T follicular helper cell (primary cell): ENCODE measurements around the gene ARHGAP23.
"Not testable (repeated sequence)": the region's sequence is repeated elsewhere in the genome, so short reads cannot be mapped to it uniquely, and the experiment has no call there.

ENCODE experiments used
- DNase-seq: peaks from one replicate; pipeline ENCODE4 v3.0.0-alpha.2; 2020; ENCODE audit warnings: low read depth

The ARHGAP23 gene

GRCh38 chr17:38528141-38528540, 99.9 kb downstream of the ARHGAP23 start:
- DNase-seq, result not testable (repeated sequence)

DNA sequence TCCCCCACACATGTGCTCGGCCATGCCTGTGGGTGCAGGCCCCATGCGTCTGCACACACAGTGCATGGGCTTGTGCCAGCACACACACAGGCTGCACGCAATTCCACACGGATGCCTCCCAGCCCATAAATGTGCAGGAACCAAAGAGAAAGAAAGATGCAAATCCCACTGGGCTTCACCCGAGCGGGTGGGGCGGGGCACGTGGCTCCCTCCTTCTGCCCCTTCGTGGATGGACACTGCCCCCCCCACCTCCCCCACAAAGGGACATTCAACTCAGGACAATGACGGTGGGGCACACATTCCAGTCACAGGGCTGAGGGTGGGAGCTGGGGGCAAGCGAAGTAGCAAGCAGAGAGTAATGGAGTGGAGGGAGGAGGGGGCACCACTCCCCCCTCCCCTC, 102.6 kb downstream of the ARHGAP23 start:
- DNase-seq, result not testable (repeated sequence)

- DNase-seq, result not testable (repeated sequence)
Measured at GRCh38 chr17:38531761-38532160, 103.5 kb downstream of the ARHGAP23 start.

- no peak for DNase-seq
Measured at GRCh38 chr17:38532451-38532850, 104.2 kb downstream of the ARHGAP23 start.

- DNase-seq, result no peak
Measured at GRCh38 chr17:38533241-38533640, 105.0 kb downstream of the ARHGAP23 start.

- no peak for DNase-seq
Measured at GRCh38 chr17:38533866-38534497, 105.7 kb downstream of the ARHGAP23 start.

DNA sequence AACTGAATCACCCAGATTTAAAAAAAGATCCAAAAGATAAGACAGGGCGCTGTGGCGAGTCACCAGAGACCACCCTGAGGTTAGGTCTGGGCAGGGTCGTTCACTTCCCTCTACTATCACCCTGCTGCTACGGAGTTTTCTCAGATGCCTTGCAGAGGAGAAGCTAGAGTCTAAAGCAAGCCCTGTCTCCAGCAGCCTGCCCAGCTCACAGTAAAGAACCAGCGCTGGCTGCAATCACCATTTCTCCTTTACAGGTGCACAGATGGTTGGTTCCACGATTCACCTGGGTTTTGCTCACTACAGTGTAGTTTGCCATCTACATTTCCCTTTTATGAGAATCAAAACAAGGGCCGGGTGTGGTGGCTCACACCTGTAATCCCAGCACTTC, 106.2 kb downstream of the ARHGAP23 start:
- no peak for DNase-seq

- DNase-seq, result no peak
Measured at GRCh38 chr17:38535886-38536285, 107.6 kb downstream of the ARHGAP23 start.

- no peak for DNase-seq
Measured at GRCh38 chr17:38536661-38537060, 108.4 kb downstream of the ARHGAP23 start.

GRCh38 chr17:38538906-38539305, 110.6 kb downstream of the ARHGAP23 start:
- DNase-seq, result no peak

DNA sequence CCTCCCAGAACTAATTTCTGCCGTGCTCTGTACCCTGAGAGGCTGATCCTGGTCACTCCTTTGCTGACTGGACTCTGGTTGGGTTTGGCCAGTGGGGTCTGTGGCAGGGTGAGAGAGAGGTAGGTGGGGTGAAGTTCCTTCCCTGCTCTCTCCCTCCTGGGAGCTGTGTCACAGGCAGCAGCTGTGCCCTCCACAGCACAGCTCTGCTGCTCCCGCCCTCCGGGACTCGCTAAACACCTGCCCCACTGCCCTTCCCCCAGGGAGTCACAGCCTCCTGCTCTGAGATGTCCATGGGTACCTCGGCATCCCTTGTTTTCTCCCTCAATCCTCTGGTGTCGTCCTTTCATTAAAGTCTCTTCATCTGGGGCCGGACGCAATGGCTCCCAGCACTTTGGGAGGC, 111.1 kb downstream of the ARHGAP23 start:
- no peak for DNase-seq

GRCh38 chr17:38540514-38541045, 112.3 kb downstream of the ARHGAP23 start:
- no peak for DNase-seq

DNA sequence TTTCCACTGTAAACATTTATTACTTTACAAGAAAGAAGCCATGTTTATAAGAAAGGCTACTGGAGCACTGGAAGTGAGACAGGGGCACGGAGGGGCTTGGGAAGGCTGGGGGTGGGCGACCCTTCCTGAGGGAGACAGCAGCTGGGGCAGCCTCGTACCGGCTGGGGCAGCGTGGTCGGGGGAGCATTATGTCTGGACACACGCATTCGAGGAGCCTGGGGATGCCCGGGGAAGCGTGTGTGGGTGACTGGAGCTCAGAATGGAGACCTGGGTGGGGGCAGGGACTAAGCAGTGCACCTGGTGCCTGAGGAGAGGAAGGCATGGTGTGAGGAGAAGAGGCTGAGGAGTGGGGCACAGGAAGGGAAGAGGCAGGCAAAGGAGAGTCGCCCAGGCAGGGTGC, 113.0 kb downstream of the ARHGAP23 start:
- no peak for DNase-seq

GRCh38 chr17:38542286-38542685, 114.0 kb downstream of the ARHGAP23 start:
- DNase-seq, result no peak

DNA sequence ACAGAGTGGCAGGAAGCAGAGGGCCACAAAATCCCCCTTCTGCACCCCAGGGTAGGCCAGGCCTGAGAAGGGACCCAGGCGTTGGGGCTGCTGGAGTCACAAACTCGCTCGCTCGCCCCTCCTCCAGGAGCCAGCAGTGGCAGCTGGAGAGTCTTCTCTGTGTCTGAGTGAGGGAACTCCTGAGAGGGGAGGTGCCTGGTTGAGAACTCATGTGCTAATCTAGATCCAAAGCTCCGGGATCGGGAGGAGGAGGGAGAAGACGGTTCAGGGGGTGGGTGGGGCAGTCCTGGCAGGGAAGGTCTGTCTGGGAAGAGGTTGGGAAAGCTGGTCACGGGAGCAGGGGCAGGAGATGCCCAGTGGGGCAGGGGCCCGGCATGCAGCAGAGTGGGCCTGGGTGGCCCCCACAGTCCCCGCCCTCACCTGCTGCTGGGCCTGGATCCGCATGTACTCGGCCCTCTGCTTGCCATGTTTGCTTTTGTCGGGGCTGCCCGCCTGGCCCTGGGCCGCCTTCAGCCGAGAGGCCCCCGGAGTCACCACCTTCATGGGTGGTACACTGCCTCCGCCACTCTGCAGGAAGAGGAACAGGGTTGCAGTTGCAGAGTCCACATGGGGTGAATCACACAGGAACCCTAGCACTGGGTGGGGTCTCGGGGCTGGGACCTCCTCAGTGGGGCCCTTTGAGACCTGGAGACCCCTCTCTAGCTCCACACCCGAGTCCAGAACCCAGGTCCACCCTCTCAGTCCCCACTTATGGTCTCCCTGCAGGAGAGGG, 115.3 kb downstream of the ARHGAP23 start:
- no peak for DNase-seq

DNA sequence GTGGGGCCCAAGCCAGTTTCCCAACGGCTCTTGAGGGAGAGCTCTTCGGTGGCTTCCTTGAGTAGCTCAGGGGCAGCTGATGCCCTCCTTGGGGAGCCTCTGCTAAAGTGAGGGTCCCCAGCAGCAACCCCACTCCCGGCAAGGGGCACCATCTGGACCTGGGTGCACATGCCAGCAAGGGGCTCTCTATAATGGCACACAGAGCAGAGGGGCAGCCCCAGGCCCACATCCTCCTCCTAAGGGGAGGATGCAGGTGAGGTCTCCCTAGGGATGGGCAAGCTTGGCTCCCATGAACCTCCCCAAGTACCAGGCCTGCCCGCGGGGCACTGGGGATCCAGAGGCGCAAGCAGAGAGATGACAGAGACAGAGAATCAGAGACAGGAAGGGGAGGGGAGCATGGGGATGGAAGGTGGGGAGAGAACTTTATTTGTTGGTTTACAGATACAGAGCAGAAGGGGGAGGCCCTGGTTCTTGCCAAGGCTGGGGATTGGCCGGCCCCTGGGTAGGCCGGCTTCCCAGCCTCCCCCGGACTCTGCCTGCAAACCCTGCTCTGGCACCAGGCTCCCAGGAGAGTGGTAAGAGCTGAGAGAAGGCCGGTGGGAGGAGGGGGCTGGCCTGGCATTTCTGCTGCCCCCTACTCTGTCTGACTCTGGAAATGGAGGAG, 116.0 kb downstream of the ARHGAP23 start:
- no peak for DNase-seq

- no peak for DNase-seq
Measured at GRCh38 chr17:38544839-38545209, 116.6 kb downstream of the ARHGAP23 start.

- no peak for DNase-seq
Measured at GRCh38 chr17:38545531-38546225, 117.4 kb downstream of the ARHGAP23 start.

DNA sequence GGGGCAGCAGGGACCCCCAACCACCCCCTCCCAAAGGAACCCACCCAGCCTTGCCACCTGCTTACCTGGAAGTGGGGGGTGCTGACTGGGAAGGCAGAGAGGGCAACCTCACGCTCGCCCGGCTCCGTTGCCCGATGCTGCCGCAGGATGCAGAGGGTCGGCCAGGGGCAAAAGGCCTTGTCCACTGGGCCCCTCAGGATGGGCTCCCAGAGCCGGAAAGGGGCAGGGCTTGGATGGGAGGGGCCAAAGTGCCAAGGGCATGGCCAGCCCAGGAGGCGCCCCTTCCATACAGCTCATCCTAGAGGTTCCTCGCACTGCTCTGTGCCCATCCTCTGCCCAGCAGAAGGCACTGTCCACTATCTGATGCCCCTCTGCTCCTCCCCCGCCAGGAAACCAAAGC, 118.1 kb downstream of the ARHGAP23 start:
- no peak for DNase-seq

DNA sequence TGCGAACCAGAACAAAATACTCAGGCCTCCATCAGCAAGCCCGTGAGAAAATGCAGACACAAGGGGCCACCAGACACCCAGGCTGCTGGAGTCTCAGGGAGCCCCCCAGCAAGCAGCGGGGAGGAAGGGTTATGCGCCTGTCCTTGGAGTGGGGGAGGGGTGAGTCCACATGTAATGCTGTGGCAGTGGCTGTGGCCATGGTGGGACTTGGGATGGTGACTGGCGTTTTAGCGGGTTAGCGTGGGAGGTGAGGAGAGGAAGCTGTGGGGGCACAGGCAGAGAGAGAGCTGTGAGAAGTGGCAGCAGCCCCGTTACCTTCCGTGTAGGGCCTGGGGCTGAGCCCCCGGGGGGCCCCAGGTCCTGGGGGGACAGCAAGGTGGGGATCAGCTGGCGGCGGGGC, 119.2 kb downstream of the ARHGAP23 start:
- no peak for DNase-seq

GRCh38 chr17:38549285-38549684, 121.0 kb downstream of the ARHGAP23 start:
- no peak for DNase-seq

- DNase-seq, result no peak
Measured at GRCh38 chr17:38550661-38551060, 122.4 kb downstream of the ARHGAP23 start.
